K562 (cell line): Measurements from ENCODE around the gene MYADM. TPM values are rescaled to one million over a fixed set of nuclear protein-coding genes. Genes with fewer than 3 reads are reported as not detected.
A peak's percentile ranks its signal among the peaks of the same experiment; 100 is the strongest.

Experiments
- ASH1L ChIP-seq: fragments of 450-650 bp; IDR thresholded peaks from 2 replicates; pipeline ENCODE4 v1.6.1; 2018; ENCODE audit warnings: borderline replicate concordance, mild to moderate bottlenecking, low read depth; ENCODE audit not compliant: partially characterized antibody
- MECOM ChIP-seq: fragments of 250-450 bp; sonication (Bioruptor Pico); IDR thresholded peaks from 2 replicates; pipeline ENCODE4 v1.8.0; 2022; ENCODE audit warnings: inconsistent platforms
- TAF15 ChIP-seq: fragments of 200-400 bp; formaldehyde crosslinking; IDR thresholded peaks from 2 replicates; pipeline ENCODE4 v1.6.1; 2017; ENCODE audit warnings: mild to moderate bottlenecking, low read depth, low read length, moderate library complexity
- YY1 ChIP-seq, 3 experiments: IDR thresholded peaks; 2 replicates each; pipeline ENCODE4 v1.6.1; 2011; ENCODE audit warnings: low read length in 2 of 3, mild to moderate bottlenecking in 2 of 3, moderate library complexity in 2 of 3, borderline replicate concordance in 1 of 3, control low read depth in 1 of 3, low read depth in 1 of 3; ENCODE audit not compliant: insufficient read depth in 3 of 3, insufficient replicate concordance in 2 of 3, control insufficient read depth in 1 of 3, insufficient read length in 1 of 3; ENCODE audit errors: extremely low read depth in 1 of 3
- polyA plus RNA-seq, 8 experiments: library from polyadenylated mRNA; depleted of rRNA in 4 of 8; stranded (reverse) in 5 of 8; unstranded in 3 of 8; fragments of >200 nt; fragmentation: Nextera tagmentation in 2 of 8; fragmentation: Illumina TruSeq in 1 of 8; extraction: Ambion mirVana in 2 of 8; extraction: Trizol in 1 of 8; gene quantifications; 2 replicates each; pipeline versions ENCODE4 v1.2.1 to v1.2.3, GENCODE V29; 2011 to 2014; ENCODE audit warnings: inconsistent platforms in 1 of 8, missing spikeins in 1 of 8
- total RNA-seq, 7 experiments: library from RNA; depleted of rRNA in 6 of 7; stranded (reverse); fragments of >200 nt in 6 of 7; fragmentation: Illumina TruSeq in 2 of 7; extraction: Trizol in 2 of 7; gene quantifications; 2 replicates each; pipeline versions ENCODE4 v1.2.1 to v1.2.3, GENCODE V29; 2011 to 2021; ENCODE audit warnings: low replicate concordance in 1 of 7
- TF ChIP-seq, protein P1 (sequence below): fragments of 450-650 bp; IDR thresholded peaks from 2 replicates; pipeline ENCODE4 v1.6.1; 2016; ENCODE audit warnings: low read depth
- TF ChIP-seq, protein P2 (sequence below): fragments of 450-650 bp; formaldehyde crosslinking; IDR thresholded peaks from 2 replicates; pipeline ENCODE4 v1.4.0; 2022; ENCODE audit warnings: missing genetic modification characterization
- TF ChIP-seq, protein P3 (sequence below), 2 experiments: IDR thresholded peaks; 2 replicates each; pipeline ENCODE4 v1.6.1; 2011; ENCODE audit warnings: borderline replicate concordance in 1 of 2, control low read depth in 1 of 2, low read depth in 1 of 2, low read length in 1 of 2, mild to moderate bottlenecking in 1 of 2, mixed read lengths in 1 of 2, moderate library complexity in 1 of 2; ENCODE audit not compliant: insufficient read depth in 1 of 2, insufficient read length in 1 of 2, poor library complexity in 1 of 2, severe bottlenecking in 1 of 2; ENCODE audit errors: extremely low read depth in 1 of 2
- TF ChIP-seq, protein P4 (sequence below): fragments of 450-650 bp; IDR thresholded peaks from 2 replicates; pipeline ENCODE4 v1.6.1; 2018; ENCODE audit not compliant: partially characterized antibody

Gene MYADM
- total and polyA plus RNA-seq, 9 of the 15 experiments (the other 6 are each of a cell fraction or from before 2014, with no cell fraction given) = 4.5 to 70.3 (median 14.4) TPM

DNA sequence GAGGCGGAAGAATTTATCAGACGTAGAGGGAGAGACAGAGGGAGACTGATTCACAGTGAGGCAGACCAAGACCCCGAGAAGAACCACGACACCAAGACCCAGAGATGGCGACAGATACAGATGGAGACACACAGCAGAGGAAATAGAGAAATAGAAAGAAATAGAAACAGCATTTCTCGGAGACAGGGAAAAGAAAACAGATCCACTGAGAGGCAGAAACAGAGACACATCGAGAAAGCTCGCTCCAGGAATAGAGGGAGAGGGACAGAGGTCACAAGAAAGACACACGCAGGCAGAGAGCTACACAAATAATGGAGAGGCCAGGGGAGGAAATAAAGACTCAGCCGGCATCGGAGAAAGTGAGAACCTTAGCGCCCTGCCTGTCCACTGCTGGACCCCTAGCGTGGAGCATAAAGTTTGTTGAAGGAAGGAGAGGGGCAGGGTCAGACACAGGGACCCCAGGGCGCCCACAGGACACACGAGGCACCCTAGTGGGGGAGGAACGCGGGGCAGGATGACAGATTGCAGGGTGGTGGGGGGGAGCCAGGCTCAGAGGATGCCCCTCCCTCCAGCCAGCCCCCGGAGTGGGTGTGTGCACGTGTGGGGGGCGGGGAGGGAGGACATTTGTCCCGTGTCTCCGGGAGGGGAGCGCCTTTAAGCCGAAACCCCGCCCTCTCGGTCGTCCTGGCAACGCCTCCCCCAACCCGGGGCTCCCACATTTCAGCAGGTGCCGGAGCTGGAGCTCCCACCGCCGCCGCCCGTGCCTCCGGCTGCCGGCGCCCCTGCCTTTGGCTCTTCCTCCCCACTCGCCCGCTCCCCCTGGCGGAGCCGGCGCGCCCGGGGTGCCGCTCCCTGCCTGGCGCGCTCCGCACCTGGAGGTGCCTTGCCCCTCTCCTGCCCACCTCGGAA lies 14.1 kb downstream of the MYADM start, which contains the start of gene PRKCG (continued):
- TF ChIP-seq, protein P1, sequence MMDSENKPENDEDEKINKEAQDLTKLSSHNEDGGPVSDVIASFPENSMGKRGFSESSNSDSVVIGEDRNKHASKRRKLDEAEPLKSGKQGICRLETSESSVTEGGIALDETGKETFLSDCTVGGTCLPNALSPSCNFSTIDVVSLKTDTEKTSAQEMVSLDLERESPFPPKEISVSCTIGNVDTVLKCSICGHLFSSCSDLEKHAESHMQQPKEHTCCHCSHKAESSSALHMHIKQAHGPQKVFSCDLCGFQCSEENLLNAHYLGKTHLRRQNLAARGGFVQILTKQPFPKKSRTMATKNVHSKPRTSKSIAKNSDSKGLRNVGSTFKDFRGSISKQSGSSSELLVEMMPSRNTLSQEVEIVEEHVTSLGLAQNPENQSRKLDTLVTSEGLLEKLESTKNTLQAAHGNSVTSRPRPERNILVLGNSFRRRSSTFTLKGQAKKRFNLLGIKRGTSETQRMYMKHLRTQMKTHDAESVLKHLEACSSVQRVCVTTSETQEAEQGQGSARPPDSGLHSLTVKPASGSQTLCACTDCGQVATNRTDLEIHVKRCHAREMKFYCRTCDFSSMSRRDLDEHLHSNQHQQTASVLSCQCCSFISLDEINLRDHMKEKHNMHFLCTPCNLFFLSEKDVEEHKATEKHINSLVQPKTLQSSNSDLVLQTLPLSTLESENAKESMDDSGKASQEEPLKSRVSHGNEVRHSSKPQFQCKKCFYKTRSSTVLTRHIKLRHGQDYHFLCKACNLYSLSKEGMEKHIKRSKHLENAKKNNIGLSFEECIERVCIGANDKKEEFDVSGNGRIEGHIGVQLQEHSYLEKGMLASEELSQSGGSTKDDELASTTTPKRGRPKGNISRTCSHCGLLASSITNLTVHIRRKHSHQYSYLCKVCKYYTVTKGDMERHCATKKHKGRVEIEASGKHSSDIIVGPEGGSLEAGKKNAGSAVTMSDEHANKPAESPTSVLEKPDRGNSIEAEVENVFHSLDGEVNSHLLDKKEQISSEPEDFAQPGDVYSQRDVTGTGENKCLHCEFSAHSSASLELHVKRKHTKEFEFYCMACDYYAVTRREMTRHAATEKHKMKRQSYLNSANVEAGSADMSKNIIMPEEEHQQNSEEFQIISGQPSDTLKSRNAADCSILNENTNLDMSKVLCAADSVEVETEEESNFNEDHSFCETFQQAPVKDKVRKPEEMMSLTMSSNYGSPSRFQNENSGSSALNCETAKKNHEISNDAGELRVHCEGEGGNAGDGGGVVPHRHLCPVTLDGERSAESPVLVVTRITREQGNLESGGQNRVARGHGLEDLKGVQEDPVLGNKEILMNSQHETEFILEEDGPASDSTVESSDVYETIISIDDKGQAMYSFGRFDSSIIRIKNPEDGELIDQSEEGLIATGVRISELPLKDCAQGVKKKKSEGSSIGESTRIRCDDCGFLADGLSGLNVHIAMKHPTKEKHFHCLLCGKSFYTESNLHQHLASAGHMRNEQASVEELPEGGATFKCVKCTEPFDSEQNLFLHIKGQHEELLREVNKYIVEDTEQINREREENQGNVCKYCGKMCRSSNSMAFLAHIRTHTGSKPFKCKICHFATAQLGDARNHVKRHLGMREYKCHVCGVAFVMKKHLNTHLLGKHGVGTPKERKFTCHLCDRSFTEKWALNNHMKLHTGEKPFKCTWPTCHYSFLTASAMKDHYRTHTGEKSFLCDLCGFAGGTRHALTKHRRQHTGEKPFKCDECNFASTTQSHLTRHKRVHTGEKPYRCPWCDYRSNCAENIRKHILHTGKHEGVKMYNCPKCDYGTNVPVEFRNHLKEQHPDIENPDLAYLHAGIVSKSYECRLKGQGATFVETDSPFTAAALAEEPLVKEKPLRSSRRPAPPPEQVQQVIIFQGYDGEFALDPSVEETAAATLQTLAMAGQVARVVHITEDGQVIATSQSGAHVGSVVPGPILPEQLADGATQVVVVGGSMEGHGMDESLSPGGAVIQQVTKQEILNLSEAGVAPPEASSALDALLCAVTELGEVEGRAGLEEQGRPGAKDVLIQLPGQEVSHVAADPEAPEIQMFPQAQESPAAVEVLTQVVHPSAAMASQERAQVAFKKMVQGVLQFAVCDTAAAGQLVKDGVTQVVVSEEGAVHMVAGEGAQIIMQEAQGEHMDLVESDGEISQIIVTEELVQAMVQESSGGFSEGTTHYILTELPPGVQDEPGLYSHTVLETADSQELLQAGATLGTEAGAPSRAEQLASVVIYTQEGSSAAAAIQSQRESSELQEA = no peak
- TF ChIP-seq YY1 (IDR thresholded peaks at IDR 0.05; ENCODE audit: borderline replicate concordance in 1 of 3, control insufficient read depth in 1 of 3, extremely low read depth in 1 of 3, insufficient read depth in 3 of 3, insufficient read length in 1 of 3, insufficient replicate concordance in 2 of 3, low read depth in 1 of 3, low read length in 2 of 3) (peak in 1 of 3 experiments; percentile 9), MECOM (CRISPR knock-in tag) (no peak), TAF15 (no peak), ASH1L (no peak)
- TF ChIP-seq, protein P2, sequence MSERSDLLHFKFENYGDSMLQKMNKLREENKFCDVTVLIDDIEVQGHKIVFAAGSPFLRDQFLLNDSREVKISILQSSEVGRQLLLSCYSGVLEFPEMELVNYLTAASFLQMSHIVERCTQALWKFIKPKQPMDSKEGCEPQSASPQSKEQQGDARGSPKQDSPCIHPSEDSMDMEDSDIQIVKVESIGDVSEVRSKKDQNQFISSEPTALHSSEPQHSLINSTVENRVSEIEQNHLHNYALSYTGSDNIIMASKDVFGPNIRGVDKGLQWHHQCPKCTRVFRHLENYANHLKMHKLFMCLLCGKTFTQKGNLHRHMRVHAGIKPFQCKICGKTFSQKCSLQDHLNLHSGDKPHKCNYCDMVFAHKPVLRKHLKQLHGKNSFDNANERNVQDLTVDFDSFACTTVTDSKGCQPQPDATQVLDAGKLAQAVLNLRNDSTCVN (CRISPR knock-in tag) = no peak
- TF ChIP-seq, protein P3, sequence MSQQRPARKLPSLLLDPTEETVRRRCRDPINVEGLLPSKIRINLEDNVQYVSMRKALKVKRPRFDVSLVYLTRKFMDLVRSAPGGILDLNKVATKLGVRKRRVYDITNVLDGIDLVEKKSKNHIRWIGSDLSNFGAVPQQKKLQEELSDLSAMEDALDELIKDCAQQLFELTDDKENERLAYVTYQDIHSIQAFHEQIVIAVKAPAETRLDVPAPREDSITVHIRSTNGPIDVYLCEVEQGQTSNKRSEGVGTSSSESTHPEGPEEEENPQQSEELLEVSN (IDR thresholded peaks at IDR 0.05; ENCODE audit: borderline replicate concordance in 1 of 2, extremely low read depth in 1 of 2, insufficient read depth in 1 of 2, insufficient read length in 1 of 2, low read depth in 1 of 2, low read length in 1 of 2, poor library complexity in 1 of 2, severe bottlenecking in 1 of 2) = peak in 1 of 2 experiments; percentile 30
- TF ChIP-seq, protein P4, sequence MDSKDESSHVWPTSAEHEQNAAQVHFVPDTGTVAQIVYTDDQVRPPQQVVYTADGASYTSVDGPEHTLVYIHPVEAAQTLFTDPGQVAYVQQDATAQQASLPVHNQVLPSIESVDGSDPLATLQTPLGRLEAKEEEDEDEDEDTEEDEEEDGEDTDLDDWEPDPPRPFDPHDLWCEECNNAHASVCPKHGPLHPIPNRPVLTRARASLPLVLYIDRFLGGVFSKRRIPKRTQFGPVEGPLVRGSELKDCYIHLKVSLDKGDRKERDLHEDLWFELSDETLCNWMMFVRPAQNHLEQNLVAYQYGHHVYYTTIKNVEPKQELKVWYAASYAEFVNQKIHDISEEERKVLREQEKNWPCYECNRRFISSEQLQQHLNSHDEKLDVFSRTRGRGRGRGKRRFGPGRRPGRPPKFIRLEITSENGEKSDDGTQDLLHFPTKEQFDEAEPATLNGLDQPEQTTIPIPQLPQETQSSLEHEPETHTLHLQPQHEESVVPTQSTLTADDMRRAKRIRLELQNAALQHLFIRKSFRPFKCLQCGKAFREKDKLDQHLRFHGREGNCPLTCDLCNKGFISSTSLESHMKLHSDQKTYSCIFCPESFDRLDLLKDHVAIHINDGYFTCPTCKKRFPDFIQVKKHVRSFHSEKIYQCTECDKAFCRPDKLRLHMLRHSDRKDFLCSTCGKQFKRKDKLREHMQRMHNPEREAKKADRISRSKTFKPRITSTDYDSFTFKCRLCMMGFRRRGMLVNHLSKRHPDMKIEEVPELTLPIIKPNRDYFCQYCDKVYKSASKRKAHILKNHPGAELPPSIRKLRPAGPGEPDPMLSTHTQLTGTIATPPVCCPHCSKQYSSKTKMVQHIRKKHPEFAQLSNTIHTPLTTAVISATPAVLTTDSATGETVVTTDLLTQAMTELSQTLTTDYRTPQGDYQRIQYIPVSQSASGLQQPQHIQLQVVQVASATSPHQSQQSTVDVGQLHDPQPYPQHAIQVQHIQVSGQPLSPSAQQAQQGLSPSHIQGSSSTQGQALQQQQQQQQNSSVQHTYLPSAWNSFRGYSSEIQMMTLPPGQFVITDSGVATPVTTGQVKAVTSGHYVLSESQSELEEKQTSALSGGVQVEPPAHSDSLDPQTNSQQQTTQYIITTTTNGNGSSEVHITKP = peak; percentile 81
